Esophagus squamous epithelium (tissue), 4 donors: ENCODE data around the gene LARGE1.

ENCODE experiments used
- CTCF ChIP-seq, 6 experiments: fragments of 450-650 bp in 4 of 6; fragments of 200-600 bp in 2 of 6; sonication (generic) in 2 of 6; IDR thresholded peaks; one replicate each; pipeline ENCODE4 v1.5.1; 2016 to 2019; ENCODE audit warnings: antibody characterized with exemption in 6 of 6, mild to moderate bottlenecking in 4 of 6, moderate library complexity in 4 of 6
- POLR2A ChIP-seq, 4 donors: fragments of 450-650 bp; IDR thresholded peaks; one replicate each; pipeline ENCODE4 v1.6.1; 2017; ENCODE audit warnings: antibody characterized with exemption in 4 of 4, mild to moderate bottlenecking in 4 of 4, moderate library complexity in 3 of 4

GRCh38 chr22:33962409-33962808 is 42.1 kb upstream of the LARGE1 start:
- TF ChIP-seq CTCF (IDR thresholded peaks at IDR 0.05) = no peak
- TF ChIP-seq POLR2A (IDR thresholded peaks at IDR 0.05) = no peak
